ENCODE measurements around the gene CLRN1.
"Not testable (repeated sequence)": the region's sequence is repeated elsewhere in the genome, so short reads cannot be mapped to it uniquely, and the experiment has no call there.

The CLRN1 gene, protein sequence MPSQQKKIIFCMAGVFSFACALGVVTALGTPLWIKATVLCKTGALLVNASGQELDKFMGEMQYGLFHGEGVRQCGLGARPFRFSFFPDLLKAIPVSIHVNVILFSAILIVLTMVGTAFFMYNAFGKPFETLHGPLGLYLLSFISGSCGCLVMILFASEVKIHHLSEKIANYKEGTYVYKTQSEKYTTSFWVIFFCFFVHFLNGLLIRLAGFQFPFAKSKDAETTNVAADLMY

DNA sequence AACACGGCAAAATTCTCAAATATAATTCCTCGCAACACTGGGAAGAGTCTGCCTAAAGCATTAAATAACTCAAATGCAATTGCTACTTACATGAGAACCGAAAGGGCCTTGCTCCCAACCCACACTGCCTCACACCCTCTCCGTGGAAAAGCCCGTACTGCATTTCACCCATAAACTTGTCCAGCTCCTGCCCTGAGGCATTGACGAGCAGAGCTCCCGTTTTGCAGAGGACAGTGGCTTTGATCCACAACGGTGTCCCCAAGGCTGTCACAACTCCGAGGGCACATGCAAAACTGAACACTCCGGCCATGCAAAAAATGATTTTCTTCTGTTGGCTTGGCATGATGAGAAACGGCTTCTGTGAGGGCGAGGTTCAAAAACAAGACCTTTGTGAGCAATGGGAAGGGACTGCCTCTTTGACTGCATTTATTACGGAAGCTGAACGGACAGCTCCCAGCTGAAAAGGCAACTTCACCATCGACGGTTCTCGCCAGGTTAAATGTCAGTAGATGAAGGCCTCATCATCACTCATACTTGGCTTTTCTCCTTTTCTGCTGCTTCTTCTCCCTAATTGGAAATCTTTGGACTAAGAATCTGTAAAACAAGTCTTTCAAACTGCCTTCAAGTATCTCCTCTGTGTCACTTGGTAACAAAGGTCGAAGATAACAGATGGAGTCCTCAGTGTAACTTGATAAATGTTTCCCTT, at the start of gene CLRN1:
CLRN1 (minus strand) TSS at position 362 of the 706 bp plus-strand sequence; CDS start at position 343, 19 bp downstream.
- DNase-seq, result no peak

DNA sequence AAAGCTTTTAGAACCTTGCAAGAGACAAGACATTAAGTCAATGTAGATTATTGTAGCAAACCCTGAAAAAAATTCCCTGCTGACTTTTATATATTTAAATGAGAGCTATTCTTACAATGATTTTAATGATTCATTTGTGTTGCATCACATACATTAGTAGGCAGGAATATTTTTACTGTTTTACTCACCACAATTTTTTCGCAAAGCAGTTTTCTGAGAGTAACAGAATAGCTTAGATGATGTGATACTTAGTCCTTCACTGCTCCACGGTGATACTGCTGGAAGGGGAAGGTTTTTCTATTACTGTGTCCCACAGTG, 43.9 kb upstream of the CLRN1 start:
- DNase-seq, result no peak

DNA sequence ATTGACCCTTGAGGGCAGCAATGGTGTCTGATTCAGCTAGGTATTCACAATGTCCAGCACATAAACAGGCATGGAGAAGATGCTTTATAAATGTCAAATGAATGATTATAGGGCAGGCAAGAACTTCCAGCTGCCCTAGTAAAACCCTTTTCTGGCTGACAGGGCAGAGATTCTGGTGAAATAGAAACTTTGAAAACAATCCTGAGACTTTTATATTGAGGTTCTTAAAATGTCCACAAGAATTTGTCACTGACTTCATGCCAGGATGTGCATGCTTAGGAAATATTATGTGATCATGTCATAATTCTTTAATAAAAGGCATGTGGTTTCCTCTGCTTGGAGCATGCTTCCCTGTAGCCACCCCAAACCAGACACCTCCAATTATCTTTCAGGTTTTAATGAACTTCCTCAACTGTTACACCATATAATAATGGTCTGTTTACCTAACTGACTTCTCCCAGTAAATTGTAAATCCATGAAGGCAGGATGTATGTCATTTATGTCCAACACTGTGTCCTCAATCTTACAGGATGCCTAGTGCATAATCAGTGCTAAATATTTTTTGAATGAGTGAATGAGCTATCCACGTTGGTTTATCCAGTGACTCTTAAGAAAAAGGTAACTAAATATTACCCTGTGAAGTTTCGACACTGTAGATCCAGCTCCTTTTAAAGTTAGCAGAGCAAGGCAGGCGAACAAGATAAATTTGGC, 43.4 kb upstream of the CLRN1 start:
- DNase-seq, result no peak

DNA sequence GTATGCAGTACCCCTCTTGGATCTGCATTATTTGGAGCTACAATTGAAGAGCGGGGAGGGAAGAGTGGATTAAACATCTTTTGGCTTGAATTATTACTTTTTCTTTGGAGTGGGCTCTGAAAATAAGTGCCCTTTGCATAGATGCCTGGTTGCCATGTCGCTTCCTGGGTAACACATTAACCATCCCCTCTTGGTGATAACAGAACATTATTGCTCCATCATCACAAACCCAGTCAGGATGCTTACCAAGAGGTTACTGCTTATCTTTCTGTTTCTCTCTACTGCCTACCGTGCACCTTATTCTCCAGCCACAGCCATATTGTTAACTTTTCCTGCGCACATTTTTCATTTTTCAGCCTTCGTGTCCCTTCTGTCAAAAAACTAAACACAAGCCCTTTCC, 42.7 kb upstream of the CLRN1 start:
- DNase-seq, result no peak

DNA sequence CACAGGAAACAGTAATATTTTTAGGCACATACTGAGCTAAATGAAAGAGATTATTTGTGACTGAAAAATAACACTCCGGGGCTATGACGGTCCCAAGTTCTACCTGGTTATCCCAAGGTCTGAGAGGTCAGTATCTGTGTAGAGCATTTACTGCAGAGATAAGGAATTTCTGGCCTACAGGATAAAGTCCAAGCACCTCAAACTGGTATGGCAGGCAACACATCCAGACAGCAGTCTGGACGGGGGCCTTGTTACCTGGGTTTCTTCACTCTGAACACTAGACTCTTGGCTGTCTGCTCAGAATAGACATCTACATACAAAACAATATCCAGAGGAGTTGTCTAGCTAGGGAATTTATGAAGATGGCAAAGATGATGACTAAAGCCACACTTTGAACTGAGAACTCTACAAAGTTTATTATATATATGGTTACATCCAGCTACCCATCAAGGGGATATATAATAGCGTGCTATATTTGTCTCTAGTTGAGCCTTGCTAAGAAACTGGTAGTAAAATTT, 42.0 kb upstream of the CLRN1 start:
- no peak for DNase-seq

DNA sequence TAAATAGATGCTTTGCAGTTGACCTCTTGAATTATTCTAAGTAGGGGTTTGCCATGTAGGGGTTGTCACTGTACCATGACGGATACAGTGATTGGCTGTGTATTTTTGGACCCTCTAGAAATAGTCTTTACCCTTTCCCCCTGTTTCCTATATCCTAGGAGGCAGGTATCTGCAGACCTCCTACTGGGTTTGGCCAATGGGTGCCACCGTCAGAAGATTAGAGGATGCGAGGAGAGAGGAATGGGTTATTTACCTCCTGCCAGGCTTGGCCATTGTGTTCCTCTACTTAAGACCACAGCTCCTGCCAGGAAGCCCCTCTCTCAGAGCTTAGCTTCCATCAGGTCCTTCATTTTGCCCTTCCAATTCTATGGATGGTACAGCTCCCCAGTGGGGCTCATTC, 40.2 kb upstream of the CLRN1 start:
- DNase-seq, result no peak

DNA sequence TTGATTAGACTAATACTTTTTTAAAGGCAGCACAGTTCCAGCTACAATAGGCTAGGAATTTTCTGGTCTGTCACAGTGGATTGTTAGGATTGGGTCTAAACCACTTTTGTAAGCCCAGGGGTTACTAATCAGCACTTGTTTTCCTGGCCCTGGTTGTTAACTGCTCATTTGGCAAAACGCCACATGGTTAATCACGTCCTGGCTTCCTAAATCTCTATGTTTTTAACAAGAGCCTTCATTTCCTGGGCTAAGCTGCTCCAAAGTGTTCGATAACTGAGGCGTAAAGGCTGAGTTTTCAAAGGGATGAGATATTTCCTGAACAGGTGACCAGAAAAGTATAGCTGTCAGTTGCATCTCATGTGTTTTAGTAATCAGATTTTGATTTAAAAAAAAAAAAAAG, 38.9 kb upstream of the CLRN1 start:
- DNase-seq, result no peak

DNA sequence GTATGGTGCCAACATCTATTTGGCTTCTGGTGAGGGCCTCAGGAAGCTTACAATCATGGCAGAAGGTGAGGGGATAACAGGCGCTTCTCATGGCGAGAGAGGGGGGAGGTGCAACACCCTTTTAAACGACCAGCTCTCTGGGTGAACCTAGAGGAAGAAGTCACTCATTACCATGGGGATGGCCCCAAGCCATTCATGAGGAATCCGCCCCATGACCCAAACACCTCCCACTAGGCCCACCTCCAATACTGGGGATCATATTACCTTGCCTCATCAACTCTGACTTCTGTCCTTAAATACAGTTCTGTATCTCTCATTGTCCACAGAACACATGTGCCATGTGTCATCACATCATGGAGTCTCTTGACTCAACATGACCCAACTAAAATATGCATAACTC, 37.5 kb upstream of the CLRN1 start:
- no peak for DNase-seq

DNA sequence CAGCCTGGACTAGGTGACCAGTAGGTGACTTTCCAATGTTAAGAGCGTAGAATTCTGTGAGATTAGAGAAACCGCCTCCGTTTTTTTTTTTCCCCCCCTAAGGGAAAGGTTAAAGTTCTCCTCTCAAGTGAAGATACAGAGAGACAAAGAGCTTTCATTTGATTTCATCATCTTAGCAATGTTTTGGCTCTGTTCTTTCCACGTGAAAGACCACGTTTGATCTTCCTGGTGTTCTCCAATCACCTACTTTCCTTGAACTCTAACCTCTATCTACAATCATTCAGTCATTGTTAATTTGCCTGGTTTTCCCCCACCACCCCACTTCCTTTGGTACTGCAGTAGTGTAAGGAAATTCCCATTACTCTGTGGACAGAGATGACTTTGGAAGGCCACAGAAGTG, 36.9 kb upstream of the CLRN1 start:
- no peak for DNase-seq

DNA sequence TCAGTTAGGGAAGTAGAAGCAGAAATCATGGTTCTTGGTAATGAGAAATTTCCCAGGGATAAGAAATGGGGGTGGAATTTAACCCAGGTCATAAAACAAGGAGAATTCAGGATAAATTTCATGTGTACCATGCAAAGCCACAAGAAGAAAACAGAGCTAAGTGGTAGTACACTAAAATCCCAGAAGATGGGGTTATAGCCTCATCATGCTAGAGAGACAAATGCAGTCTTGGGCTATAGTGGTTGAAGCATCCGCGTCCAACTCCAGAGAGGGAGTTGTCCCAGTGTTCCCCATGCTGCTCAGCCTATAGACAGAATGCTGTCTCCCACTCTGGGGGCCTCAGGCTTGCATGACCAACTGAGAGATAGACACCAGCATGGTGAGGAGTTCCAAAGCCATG, 36.2 kb upstream of the CLRN1 start:
- no peak for DNase-seq

DNA sequence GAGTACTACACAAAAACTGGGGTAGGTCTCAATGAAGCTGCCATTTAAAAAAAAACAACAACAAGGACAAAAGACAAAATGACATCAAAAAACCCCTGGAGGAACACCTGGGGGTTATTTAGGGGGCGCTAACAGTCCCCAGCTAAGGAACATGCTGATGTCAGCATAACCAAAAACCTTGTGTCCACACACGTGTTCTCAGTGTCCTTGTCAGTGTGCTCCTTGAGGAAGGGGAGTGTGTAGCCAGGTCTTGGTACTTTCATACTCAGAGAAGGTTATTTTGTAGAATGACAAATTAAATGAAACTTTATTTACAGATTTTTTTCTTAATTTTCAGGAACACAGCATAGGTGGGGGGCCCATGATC, 31.2 kb upstream of the CLRN1 start:
- DNase-seq, result no peak

DNA sequence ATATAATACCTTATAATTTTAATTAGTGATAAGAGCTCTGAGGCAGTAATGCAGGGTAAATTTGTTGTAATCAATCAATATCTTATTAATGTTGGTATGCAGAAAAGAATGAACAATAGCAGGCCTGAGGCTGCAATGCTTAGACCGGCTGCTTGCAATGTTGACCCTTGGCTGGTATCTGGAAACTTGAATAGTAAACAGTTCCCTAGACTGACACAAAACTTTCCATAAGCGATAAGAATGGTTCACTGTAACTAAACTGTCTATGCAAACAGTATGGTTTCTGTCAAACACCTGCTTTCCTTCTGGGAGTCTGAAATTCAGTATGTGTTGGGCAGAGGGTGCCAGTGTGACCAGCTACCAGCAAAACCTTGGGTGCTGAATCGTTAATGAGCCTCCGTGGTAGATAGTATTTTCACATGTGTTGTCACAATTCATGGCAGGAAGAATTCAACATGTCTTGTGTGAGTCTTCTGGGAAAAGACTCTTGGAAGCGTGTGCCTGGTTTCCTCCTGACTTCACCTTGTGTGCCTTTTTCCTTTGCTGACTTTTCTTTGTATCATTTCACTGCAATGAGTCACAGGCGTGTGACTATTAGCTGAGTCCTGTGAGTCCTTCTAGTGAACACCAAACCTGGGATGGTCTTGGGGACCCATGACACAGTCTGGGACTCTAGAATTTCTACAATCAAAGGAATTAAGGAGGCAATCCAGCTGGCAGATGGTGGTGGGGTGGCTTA, 30.7 kb upstream of the CLRN1 start:
- DNase-seq, result no peak

DNA sequence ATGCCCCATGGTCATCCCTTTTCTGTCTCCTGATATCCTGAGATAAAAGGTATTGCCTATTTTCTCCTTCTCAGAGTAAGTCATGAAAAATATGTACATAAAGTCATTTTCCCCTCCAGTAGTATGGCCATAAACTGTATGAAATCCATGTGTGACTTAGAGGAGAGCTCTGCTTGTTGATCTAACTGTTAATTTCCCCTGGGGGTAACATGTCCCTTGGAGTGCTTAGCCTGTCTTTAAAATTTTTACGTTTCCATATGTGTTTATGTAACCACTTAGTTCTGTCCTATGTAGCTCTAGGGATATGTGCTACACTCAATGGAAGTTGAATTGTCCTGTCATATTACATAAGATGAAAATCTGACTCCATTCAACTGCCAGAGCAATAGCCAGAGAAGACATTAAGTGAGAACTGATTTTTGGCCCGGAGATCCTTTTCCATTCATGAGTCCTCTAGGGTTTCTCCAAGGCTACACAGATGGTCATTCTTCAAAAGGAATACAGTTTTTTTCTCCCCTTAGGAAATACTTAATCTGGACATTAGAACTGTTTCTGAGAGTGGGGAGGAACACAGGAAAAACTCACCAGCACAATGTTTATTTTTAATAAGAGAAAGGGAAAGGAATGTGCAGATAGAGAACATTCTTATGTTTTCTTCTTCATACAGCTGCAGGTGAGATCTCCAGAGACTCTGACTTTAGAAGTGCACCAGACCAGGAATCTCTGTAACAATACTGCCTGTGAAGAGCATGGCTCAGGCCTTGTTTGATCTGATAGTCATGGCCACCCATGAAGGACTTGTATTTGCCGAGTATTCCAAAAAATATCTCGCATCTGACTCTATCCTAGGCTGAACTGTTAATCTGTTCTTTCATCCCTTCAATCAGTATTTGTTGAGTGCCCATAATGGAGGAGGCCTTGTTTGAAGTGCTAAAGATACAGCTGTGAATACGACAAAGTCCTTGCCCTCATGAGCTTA, 29.8 kb upstream of the CLRN1 start:
- no peak for DNase-seq

DNA sequence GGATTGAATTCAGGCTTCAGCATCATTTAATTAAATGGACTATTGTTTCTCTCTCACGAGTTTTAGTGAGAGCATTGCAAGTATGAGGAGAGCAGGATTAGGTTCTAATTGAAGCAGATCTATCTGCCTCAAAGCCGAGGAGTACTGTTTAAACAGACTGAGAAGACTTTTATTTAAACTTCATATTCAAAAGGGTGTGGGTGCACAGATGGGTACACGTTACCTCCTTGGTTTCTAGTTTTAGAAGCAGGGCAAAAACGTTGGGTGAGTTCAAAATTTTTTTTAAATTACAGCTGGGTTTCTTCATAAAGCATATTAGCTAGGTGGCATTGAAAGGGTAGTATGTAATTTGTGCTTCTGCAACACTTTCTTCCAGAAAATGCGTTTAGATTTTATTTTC, 26.5 kb upstream of the CLRN1 start:
- DNase-seq, result no peak

DNA sequence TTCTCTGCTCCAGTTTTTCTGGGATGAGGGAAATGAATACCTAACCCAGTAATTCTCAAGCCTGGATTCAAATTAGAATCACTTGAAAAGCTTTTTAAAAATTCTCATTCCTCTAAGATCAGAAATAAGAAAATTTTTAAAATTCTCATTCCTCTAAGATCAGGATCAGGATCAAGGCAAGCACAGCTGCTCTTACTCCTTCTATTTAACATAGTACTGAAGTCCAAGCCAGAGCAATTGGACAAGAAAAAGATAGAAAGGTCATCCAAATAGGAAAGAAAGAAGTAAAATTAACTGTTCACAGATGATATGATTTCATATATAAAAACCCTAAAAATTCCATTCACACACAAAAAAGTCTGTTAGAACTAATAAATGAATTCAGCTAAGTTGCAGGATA, 24.2 kb upstream of the CLRN1 start:
- DNase-seq, result no peak

DNA sequence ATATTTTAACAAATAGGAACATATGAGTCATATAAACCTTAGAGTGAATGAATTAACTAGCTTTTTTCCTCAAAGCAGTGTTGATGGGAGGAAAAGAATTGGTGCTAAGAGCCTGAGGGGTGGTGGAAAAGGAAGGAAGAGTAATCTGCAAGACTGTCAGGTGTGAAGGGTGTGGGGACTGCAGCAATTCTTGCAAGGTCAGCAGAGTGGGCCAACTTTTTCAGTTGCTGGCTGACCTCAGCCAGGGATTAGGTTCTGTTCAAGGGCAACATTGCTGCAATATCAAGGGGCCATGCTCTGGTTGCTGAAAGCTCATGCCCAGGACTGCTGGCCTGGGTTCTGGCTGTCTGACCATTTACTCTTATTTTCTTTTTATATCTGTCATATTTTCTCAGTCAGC, 23.0 kb upstream of the CLRN1 start:
- no peak for DNase-seq

DNA sequence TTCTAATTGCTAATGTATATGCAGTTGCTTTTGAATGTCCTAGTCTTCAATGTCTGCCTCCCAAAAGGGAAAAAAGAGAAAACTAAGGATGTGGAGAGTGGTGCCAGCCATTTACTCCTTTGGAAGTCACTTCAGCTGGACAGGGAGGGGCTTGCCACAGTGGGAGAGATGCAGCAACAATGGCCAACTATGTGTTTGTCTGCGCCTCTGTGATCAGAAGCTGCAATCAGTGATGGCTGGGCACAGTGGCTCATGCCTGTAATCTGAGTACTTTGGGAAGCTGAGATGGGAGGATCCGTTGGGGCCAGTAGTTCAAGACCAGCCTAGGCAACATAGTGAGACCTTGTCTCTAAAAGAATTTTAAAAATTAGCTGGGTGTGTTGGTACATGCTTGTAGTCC, 16.7 kb upstream of the CLRN1 start:
- DNase-seq, result no peak

DNA sequence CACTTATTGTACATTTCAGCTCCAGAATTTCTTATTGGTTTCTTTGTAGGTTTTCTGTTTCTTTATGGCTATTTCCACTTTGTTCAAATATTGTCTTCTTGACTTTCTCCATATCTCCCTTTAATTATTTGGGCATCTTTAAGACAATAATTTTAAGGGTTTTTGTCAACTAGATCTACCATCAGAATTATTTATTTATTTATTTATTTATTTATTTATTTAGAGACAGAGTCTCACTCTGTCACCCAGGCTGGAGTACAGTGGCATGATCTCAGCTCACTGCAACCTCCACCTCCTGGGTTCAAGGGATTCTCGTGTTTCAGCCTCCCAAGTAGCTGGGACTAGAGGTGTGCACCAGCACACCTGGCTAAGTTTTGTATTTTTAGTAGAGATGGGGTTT, 15.9 kb upstream of the CLRN1 start:
- not testable (repeated sequence) for DNase-seq

DNA sequence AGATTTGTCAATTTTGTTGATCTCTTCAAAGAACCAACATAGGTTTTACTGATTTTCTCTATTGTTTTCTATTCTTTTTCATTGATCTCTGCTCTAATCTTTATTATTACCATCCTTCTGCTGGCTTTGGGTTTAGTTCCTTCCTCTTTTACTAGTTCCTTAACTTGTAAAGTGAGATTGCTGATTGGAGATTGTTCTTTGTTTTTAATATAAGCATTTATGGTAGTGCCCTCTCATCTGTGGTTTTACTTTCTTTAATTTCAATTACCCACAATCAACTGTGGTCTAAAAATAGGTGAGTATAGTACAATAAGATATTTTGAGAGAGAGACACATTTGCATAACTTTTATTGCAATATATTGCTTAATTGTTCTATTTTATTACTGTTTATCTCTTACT, 13.2 kb upstream of the CLRN1 start:
- DNase-seq, result no peak

DNA sequence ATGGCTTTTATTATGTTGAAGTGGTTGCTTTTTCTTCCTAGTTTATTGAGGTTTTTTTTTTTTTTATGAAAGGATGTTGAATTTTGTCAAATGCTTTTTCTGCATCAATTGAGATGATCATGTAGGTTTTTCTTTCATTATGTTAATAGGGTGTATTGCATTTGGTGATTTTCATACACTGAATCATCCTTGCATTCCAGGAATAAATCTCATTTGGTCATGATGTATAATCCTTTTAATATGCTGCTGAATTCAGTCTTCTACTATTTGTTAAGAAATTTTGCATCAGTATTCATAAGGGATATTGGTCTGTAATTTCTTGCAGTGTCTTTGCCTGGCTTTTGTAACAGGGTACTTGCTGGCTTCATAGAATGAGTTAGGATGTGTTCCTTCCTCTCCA, 11.5 kb upstream of the CLRN1 start:
- DNase-seq, result no peak

DNA sequence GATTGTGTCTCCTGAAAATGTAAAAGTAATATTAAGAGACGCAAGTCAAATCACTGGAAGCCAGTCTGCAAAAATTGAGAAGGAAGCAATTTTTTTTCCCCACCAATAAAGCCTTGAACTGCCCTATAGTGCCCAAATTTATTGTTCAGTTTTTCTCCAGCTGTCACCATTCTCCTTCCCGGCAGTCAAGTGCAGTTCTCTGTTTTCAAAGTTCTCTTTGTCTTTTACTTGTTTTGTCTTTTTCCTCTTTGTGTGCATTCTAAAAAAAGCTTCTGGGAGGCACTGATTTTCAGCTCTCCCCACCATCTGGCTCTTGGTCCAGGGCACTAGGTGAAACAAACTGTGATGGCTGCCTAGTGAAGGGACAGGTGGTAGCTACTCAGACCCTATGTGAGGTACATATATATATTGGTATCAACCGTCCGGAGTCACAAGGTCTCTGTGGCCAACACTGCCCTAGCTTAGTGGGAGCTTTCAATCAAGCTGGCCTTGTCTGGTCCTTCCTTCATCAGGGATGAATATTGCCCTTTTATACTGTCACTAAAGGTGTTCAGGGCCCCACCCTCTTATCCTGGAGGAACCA, 6.1 kb upstream of the CLRN1 start:
- no peak for DNase-seq

DNA sequence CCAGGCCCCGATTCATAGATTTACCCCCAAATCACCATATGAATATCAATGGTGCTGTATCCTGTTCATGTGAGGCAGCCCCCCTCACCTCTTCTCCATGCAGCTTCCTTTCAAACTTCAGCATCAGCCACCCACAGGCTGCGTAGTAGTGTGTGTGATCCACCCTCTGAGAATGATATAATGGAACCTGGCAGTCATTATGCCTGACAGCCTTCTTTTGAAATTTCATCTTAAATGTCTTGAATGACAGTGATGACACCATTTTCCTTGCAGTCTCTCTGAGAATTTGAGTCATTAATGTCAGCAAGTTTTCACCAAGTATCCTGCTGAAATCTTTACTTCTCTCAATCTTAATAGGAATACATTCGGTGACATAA, 3.5 kb upstream of the CLRN1 start:
- peak; percentile 41 for DNase-seq

All from stimulated activated CD8-positive, alpha-beta memory T cell treated with anti-CD3 and anti-CD28 coated beads, Interleukin-4, amount 100 ng/mL, for 48 hours (primary cell).